NCI-H526 treated with DMSO at 0.1 percent for 48 hours (cell line): ENCODE data around the gene PCBP3.

ENCODE experiments used
- DNase-seq: peaks from one replicate; lab custom pipeline; 2025; lab: John Stamatoyannopoulos, UW

Gene PCBP3

GRCh38 chr21:45861156-45861870, 217.8 kb downstream of the PCBP3 start:
- DNase-seq, result no peak

GRCh38 chr21:45862543-45863207, 219.2 kb downstream of the PCBP3 start:
- DNase-seq, result peak; percentile 14

- DNase-seq, result no peak
Measured at GRCh38 chr21:45863267-45863666, 219.7 kb downstream of the PCBP3 start.

- no peak for DNase-seq
Measured at GRCh38 chr21:45863751-45864150, 220.2 kb downstream of the PCBP3 start.

- DNase-seq, result no peak
Measured at GRCh38 chr21:45864436-45864835, 220.9 kb downstream of the PCBP3 start.

- no peak for DNase-seq
Measured at GRCh38 chr21:45865106-45865835, 221.7 kb downstream of the PCBP3 start.

- no peak for DNase-seq
Measured at GRCh38 chr21:45866551-45866950, 223.0 kb downstream of the PCBP3 start.

GRCh38 chr21:45867041-45867666, 223.6 kb downstream of the PCBP3 start:
- DNase-seq, result peak; percentile 9

- no peak for DNase-seq
Measured at GRCh38 chr21:45867671-45868081, 224.2 kb downstream of the PCBP3 start.

- DNase-seq, result no peak
Measured at GRCh38 chr21:45868086-45868485, 224.6 kb downstream of the PCBP3 start.

- DNase-seq, result no peak
Measured at GRCh38 chr21:45868488-45868887, 225.0 kb downstream of the PCBP3 start.

GRCh38 chr21:45869121-45870007, 225.8 kb downstream of the PCBP3 start:
- no peak for DNase-seq

GRCh38 chr21:45870421-45870820, 226.9 kb downstream of the PCBP3 start:
- DNase-seq, result no peak

- DNase-seq, result no peak
Measured at GRCh38 chr21:45870851-45871615, 227.5 kb downstream of the PCBP3 start.

GRCh38 chr21:45871616-45872236, 228.2 kb downstream of the PCBP3 start:
- DNase-seq, result no peak

- DNase-seq, result no peak
Measured at GRCh38 chr21:45872471-45872870, 228.9 kb downstream of the PCBP3 start.

GRCh38 chr21:45872902-45873301, 229.4 kb downstream of the PCBP3 start:
- no peak for DNase-seq

- DNase-seq, result no peak
Measured at GRCh38 chr21:45873418-45873817, 229.9 kb downstream of the PCBP3 start.

- DNase-seq, result no peak
Measured at GRCh38 chr21:45873866-45874265, 230.3 kb downstream of the PCBP3 start.

GRCh38 chr21:45874716-45875415, 231.3 kb downstream of the PCBP3 start:
- no peak for DNase-seq
